GM12874 (cell line): ENCODE measurements around the gene CST3.

Experiments used
- CTCF ChIP-seq: IDR thresholded peaks from 2 replicates; pipeline ENCODE4 v1.5.1; 2011; ENCODE audit warnings: low read depth, mild to moderate bottlenecking, control low read depth, low read length, moderate library complexity; ENCODE audit not compliant: insufficient read depth

The CST3 gene

GRCh38 chr20:23666698-23667097, 28.9 kb upstream of the CST3 start:
- no peak for TF ChIP-seq CTCF

GRCh38 chr20:23666189-23666588, 28.4 kb upstream of the CST3 start:
- TF ChIP-seq CTCF, result 0 out of 2 replicates have a peak, but pooled peaks have one; percentile 3

GRCh38 chr20:23664954-23665353, 27.2 kb upstream of the CST3 start:
- no peak for TF ChIP-seq CTCF

- TF ChIP-seq CTCF, result no peak
Observed at GRCh38 chr20:23663180-23663579, 25.4 kb upstream of the CST3 start.

GRCh38 chr20:23662276-23662870, 24.6 kb upstream of the CST3 start:
- no peak for TF ChIP-seq CTCF

GRCh38 chr20:23661002-23661429, 23.3 kb upstream of the CST3 start:
- TF ChIP-seq CTCF, result no peak

GRCh38 chr20:23659989-23660837, 22.5 kb upstream of the CST3 start:
- TF ChIP-seq CTCF, result no peak
